ENCODE measurements around the gene ACP5. TPM values are rescaled to one million over a fixed set of nuclear protein-coding genes. Genes with fewer than 3 reads are reported as not detected.

The ACP5 gene
- total and polyA plus RNA-seq, 2 of the 4 experiments (the other 2 are of a cell fraction) = 0.54 to 1.2 TPM

DNA sequence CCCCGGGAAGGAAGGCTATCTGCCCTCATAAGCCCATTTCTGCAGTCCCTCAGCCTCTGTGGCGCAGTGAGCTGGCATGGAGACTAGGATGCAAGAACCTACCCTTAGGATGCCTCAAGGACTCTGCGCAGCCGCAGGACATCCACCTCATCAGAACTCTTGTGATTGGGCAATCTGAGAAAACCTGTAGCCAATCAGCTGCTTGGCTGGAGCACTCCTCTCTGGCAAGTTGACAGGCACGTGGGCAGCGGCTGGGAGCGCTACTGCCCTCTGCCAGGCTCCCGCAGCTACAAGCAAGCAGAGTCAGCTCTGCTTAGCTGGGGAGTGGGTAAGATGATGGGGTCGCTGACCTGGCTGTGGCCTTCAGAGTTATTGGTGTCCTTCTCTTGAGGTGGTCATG is 47.0 kb downstream of the ACP5 start:
- in situ Hi-C loops (cut with MboI; ENCODE audit: low sequenced_read_pairs) = no loop called here

More for the DNA sequence above, 47.0 kb downstream of the ACP5 start:
- Histone ChIP-seq H3K56ac (ENCODE audit: extremely low read depth, insufficient read depth, low read length) (no peak overlapping the region), H2AK5ac (ENCODE audit: low read depth, low read length) (peak overlapping the region; percentile 86), H3K9me1 (ENCODE audit: insufficient read depth, low read length) (peaks cover 12% of the 10 kb centered on the region), H3K27ac (ENCODE audit: insufficient read depth, low read length) (no peak overlapping the region), H3K79me1 (ENCODE audit: low read depth in 1 of 2, low read length in 2 of 2) (peaks cover 15 to 30% of the 10 kb centered on the region in 2 experiments), H2BK15ac (ENCODE audit: low read depth, low read length) (peak overlapping the region; percentile 77; the same call in 2 of the 3 replicates), H2BK5ac (ENCODE audit: low read depth, low read length, poor library complexity, severe bottlenecking) (peak overlapping the region; percentile 60), H2AK9ac (replicated peaks; ENCODE audit: low read depth, low read length, poor library complexity) (peak overlapping the region; percentile 11), H3K4me2 (ENCODE audit: low read depth, low read length) (no peak overlapping the region), H2BK120ac (ENCODE audit: low read depth, low read length) (peak overlapping the region; percentile 70), H4K20me1 (ENCODE audit: insufficient read depth, low read length) (peaks cover 9% of the 10 kb centered on the region; the same call in 1 of the 2 replicates), H3K9me3 (ENCODE audit: control insufficient read depth, insufficient read depth, low read length) (no peaks in the 10 kb centered on the region), H4K8ac (ENCODE audit: low read depth in 2 of 2, low read length in 2 of 2) (peak overlapping the region in 1 of 2 experiments; percentile 71; a peak in 1 of 4 replicates), H3K14ac (replicated peaks; ENCODE audit: low read depth, low read length) (no peak overlapping the region), H4K91ac (ENCODE audit: insufficient read depth, low read depth, low read length) (no peak overlapping the region; the same call in 1 of the 2 replicates), H3K4me3 (ENCODE audit: insufficient read depth, low read depth, low read length) (no peak overlapping the region), H3K4ac (ENCODE audit: low read depth, low read length) (peak overlapping the region; percentile 51), H3K27me3 (ENCODE audit: control insufficient read depth, insufficient read depth, low read length) (no peaks in the 10 kb centered on the region), H2BK20ac (ENCODE audit: low read depth, low read length) (peak overlapping the region; percentile 44; the same call in 1 of the 2 replicates), H2AFZ (replicated peaks; ENCODE audit: low read length, poor library complexity) (peak overlapping the region; percentile 16), H3K23ac (ENCODE audit: low read depth, low read length) (no peak overlapping the region), H3K4me1 (ENCODE audit: control insufficient read depth, insufficient read depth, low read length) (peaks cover 7% of the 10 kb centered on the region), H4K5ac (ENCODE audit: low read depth, low read length) (peak overlapping the region; percentile 54; the same call in 1 of the 2 replicates), H3K9ac (ENCODE audit: low read depth, low read length) (no peak overlapping the region), H3K36me3 (ENCODE audit: control insufficient read depth, insufficient read depth, low read length) (no peaks in the 10 kb centered on the region), H3K18ac (ENCODE audit: low read depth, low read length) (no peak overlapping the region)
- dilution Hi-C loops (cut with HindIII; ENCODE audit: low sequenced_read_pairs, unreplicated experiment) = no loop called here
- peak; percentile 78 for DNase-seq
- no peak for ATAC-seq (ENCODE audit: low read depth)
- 4% methylated on average over 4 of the region's 9 CpGs; no CpG with 5 or more reads in 1 of the 2 experiments for WGBS, 2 experiments (ENCODE audit: extremely low coverage in 2 of 2, insufficient read length in 1 of 2)
- TF ChIP-seq FOS (IDR thresholded peaks at IDR 0.05; ENCODE audit: low read depth, low read length) (no peak), RCOR1 (IDR thresholded peaks at IDR 0.05; ENCODE audit: insufficient replicate concordance, low read length) (no peak), ELK1 (IDR thresholded peaks at IDR 0.05; ENCODE audit: borderline replicate concordance, low read depth, low read length) (no peak), CHD1 (IDR thresholded peaks at IDR 0.05; ENCODE audit: low read depth, low read length) (no peak), POLR2A (IDR thresholded peaks at IDR 0.05; ENCODE audit: low read depth, low read length) (no peak), NFE2L2 (IDR thresholded peaks at IDR 0.05; ENCODE audit: low read depth, low read length) (no peak), CEBPB (IDR thresholded peaks at IDR 0.05; ENCODE audit: low read depth, low read length) (peak; percentile 90), MAZ (IDR thresholded peaks at IDR 0.05; ENCODE audit: borderline replicate concordance, low read depth, low read length) (no peak), BHLHE40 (IDR thresholded peaks at IDR 0.05; ENCODE audit: low read depth, low read length) (peak; percentile 88), RFX5 (IDR thresholded peaks at IDR 0.05; ENCODE audit: low read depth, low read length) (no peak), SMC3 (IDR thresholded peaks at IDR 0.05; ENCODE audit: low read depth, low read length) (no peak), MXI1 (IDR thresholded peaks at IDR 0.05; ENCODE audit: borderline replicate concordance, low read depth, low read length) (peak; percentile 52; the same call in 1 of the 2 replicates), RAD21 (IDR thresholded peaks at IDR 0.05; ENCODE audit: low read length) (no peak), USF2 (IDR thresholded peaks at IDR 0.05; ENCODE audit: low read depth, low read length) (peak; percentile 80), MAFK (IDR thresholded peaks at IDR 0.05; ENCODE audit: low read depth, low read length) (no peak)
- TF ChIP-seq, protein P1, sequence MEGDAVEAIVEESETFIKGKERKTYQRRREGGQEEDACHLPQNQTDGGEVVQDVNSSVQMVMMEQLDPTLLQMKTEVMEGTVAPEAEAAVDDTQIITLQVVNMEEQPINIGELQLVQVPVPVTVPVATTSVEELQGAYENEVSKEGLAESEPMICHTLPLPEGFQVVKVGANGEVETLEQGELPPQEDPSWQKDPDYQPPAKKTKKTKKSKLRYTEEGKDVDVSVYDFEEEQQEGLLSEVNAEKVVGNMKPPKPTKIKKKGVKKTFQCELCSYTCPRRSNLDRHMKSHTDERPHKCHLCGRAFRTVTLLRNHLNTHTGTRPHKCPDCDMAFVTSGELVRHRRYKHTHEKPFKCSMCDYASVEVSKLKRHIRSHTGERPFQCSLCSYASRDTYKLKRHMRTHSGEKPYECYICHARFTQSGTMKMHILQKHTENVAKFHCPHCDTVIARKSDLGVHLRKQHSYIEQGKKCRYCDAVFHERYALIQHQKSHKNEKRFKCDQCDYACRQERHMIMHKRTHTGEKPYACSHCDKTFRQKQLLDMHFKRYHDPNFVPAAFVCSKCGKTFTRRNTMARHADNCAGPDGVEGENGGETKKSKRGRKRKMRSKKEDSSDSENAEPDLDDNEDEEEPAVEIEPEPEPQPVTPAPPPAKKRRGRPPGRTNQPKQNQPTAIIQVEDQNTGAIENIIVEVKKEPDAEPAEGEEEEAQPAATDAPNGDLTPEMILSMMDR (conservative IDR thresholded peaks at IDR 0.05; ENCODE audit: low read depth, low read length) = peak; percentile 34
- intact Hi-C loops (cut with micrococcal nuclease) = no loop called here
- ChIA-PET POLR2A (ENCODE audit: unreplicated experiment) (no interaction called here), CTCF (no interaction called here)
- no TSS peak for BruUV-seq (replicated peaks)

Data from IMR-90 (cell line).